K562 (cell line): ENCODE results near the gene ANKRD1. TPM values are rescaled to one million over a fixed set of nuclear protein-coding genes. Genes with fewer than 3 reads are reported as not detected.

Experiments used
- ATAC-seq: fragments of 200-7000 bp; cut with Tn5 transposase; 3 replicates; pipeline ENCODE4 v1.9.1; 2020; ENCODE audit warnings: moderate library complexity
- BruUV-seq: library from RNA; stranded (reverse); fragments of 400-500 nt; replicated peaks from 2 replicates; lab custom pipeline; 2021; lab: Mats Ljungman, UMichigan
- CTCF ChIA-PET: fragments of 300-600 bp; formaldehyde crosslinking; extraction: SDS; loops from one replicate; lab custom pipeline; 2021; ENCODE audit warnings: low intra/inter-chr PET ratio; lab: Yijun Ruan, JAX
- POLR2A ChIA-PET: fragments of 300-600, 350-650 bp; sonication (Branson Sonifier 250); formaldehyde crosslinking; extraction: SDS; loops from one replicate; lab custom pipeline; 2021; ENCODE audit warnings: antibody characterized with exemption, inconsistent platforms; lab: Yijun Ruan, JAX
- DNase-seq, 4 experiments: peaks; one replicate each; pipeline versions ENCODE4 v3.0.0 to v3.0.0-alpha.2; 2011 to 2018; ENCODE audit warnings: low spot score in 3 of 4, mixed read lengths in 3 of 4; ENCODE audit errors: extremely low read depth in 1 of 4
- FAIRE-seq: peaks from 2 replicates; lab custom pipeline; 2011; peaks lifted over from hg19 to GRCh38; lab: Jason Lieb, UNC
- H2AFZ ChIP-seq: 2 replicates; pipeline ENCODE4 v1.6.0; 2011; ENCODE audit warnings: low read depth, low read length, control low read depth, inconsistent platforms
- H3K27ac ChIP-seq: fragments of 200-600 bp; 3 replicates; pipeline ENCODE4 v1.8.0; 2011; ENCODE audit warnings: low read depth, mild to moderate bottlenecking, control low read depth, inconsistent platforms, low read length, moderate library complexity, mixed read lengths; ENCODE audit errors: extremely low read depth
- H3K27me3 ChIP-seq, 2 experiments: fragments of 300-600 bp in 1 of 2; 2 replicates in 1 of 2; 3 replicates in 1 of 2; pipeline versions ENCODE4 v1.6.0 to v1.8.0; 2011; ENCODE audit warnings: inconsistent platforms in 2 of 2, low read length in 2 of 2, mild to moderate bottlenecking in 1 of 2, mixed read lengths in 1 of 2, moderate library complexity in 1 of 2; ENCODE audit not compliant: control insufficient read depth in 2 of 2, insufficient read depth in 2 of 2
- H3K36me3 ChIP-seq: fragments of 300-600 bp; 3 replicates; pipeline ENCODE4 v1.8.0; 2011; ENCODE audit warnings: mild to moderate bottlenecking, low read length, inconsistent platforms; ENCODE audit not compliant: control insufficient read depth, insufficient read depth
- H3K4me1 ChIP-seq, 2 experiments: fragments of 200-600 bp in 1 of 2; replicated peaks in 1 of 2; 2 replicates in 1 of 2; 3 replicates in 1 of 2; pipeline versions ENCODE4 v1.5.1 to v1.8.0; 2011; ENCODE audit warnings: inconsistent platforms in 2 of 2, low read length in 2 of 2, mild to moderate bottlenecking in 1 of 2, mixed read lengths in 1 of 2, moderate library complexity in 1 of 2; ENCODE audit not compliant: control insufficient read depth in 2 of 2, insufficient read depth in 2 of 2
- H3K4me2 ChIP-seq: 2 replicates; pipeline ENCODE4 v1.6.1; 2011; ENCODE audit warnings: low read length, control low read depth, inconsistent platforms, mixed read lengths; ENCODE audit not compliant: insufficient read depth
- H3K4me3 ChIP-seq: fragments of 200-600 bp; sonication (generic), shearing (Covaris generic); 2 replicates; pipeline ENCODE4 v1.5.1; 2016; ENCODE audit warnings: control low read depth, inconsistent platforms
- H3K79me2 ChIP-seq: fragments of 200-600 bp; 3 replicates; pipeline ENCODE4 v1.8.0; 2011; ENCODE audit warnings: low read length, inconsistent platforms; ENCODE audit not compliant: control insufficient read depth, insufficient read depth
- H3K9ac ChIP-seq, 2 experiments: 2 replicates each; pipeline versions ENCODE4 v1.6.0 to v1.6.1; 2011; ENCODE audit warnings: low read depth in 2 of 2, low read length in 2 of 2, control low read depth in 1 of 2, inconsistent platforms in 1 of 2, mild to moderate bottlenecking in 1 of 2, mixed read lengths in 1 of 2; ENCODE audit not compliant: insufficient read depth in 1 of 2
- H3K9me1 ChIP-seq: one replicate; pipeline ENCODE4 v1.6.0; 2011; ENCODE audit warnings: inconsistent platforms, mild to moderate bottlenecking, low read length, moderate library complexity; ENCODE audit not compliant: control insufficient read depth, insufficient read depth
- H3K9me3 ChIP-seq: replicated peaks from 2 replicates; pipeline ENCODE4 v1.5.1; 2011; ENCODE audit warnings: low read depth, low read length, inconsistent platforms; ENCODE audit not compliant: control insufficient read depth, insufficient read depth
- H4K20me1 ChIP-seq: replicated peaks from 2 replicates; pipeline ENCODE4 v1.6.1; 2011; ENCODE audit warnings: low read length, inconsistent platforms, mixed read lengths; ENCODE audit not compliant: control insufficient read depth, insufficient read depth
- AFF1 ChIP-seq, 2 experiments: fragments of 450-650 bp; IDR thresholded peaks; 2 replicates each; pipeline ENCODE4 v1.6.1; 2018; ENCODE audit warnings: mild to moderate bottlenecking in 2 of 2, low read depth in 1 of 2; ENCODE audit not compliant: partially characterized antibody in 2 of 2
- POLR2G ChIP-seq: fragments of 200-400 bp; formaldehyde crosslinking; IDR thresholded peaks from 2 replicates; pipeline ENCODE4 v1.6.1; 2017; ENCODE audit warnings: low read depth, mild to moderate bottlenecking, antibody characterized with exemption, low read length, moderate library complexity
- STAT5A ChIP-seq: IDR thresholded peaks from 2 replicates; pipeline ENCODE4 v1.6.1; 2012; ENCODE audit warnings: low read length, inconsistent platforms, borderline replicate concordance
- U2AF1 ChIP-seq: fragments of 200-400 bp; formaldehyde crosslinking; optimal IDR thresholded peaks from 2 replicates; pipeline ENCODE3; 2017; ENCODE audit warnings: mild to moderate bottlenecking, low read depth, low read length, moderate library complexity
- ZEB2 ChIP-seq: fragments of 450-650 bp; IDR thresholded peaks from 2 replicates; pipeline ENCODE4 v1.6.1; 2016
- ZNF212 ChIP-seq: fragments of 450-650 bp; formaldehyde crosslinking; IDR thresholded peaks from 2 replicates; pipeline ENCODE4 v1.4.0; 2020; ENCODE audit warnings: mild to moderate bottlenecking
- WGBS: fragments of 100-300 bp; shearing (Covaris generic); methylation state at CpG from one replicate; pipeline ENCODE4 v1.1.6; 2016; ENCODE audit warnings: low coverage, mixed read lengths; ENCODE audit not compliant: insufficient coverage; ENCODE audit errors: missing lambda C conversion rate; 5-methylcytosine and 5-hydroxymethylcytosine counted together
- in situ Hi-C: fragments of 300-500 bp; cut with MboI; formaldehyde crosslinking; loops from 4 replicates; pipeline ENCODE4 v1.15.0; 2018; ENCODE audit warnings: inconsistent platforms, mixed read lengths
- intact Hi-C: fragments of 100-400 bp; cut with micrococcal nuclease; formaldehyde crosslinking; loops from 2 replicates; pipeline ENCODE4 v1.14.2; 2022
- polyA plus RNA-seq, 8 experiments: library from polyadenylated mRNA; depleted of rRNA in 4 of 8; stranded (reverse) in 5 of 8; unstranded in 3 of 8; fragments of >200 nt; fragmentation: Nextera tagmentation in 2 of 8; fragmentation: Illumina TruSeq in 1 of 8; extraction: Ambion mirVana in 2 of 8; extraction: Trizol in 1 of 8; gene quantifications; 2 replicates each; pipeline versions ENCODE4 v1.2.1 to v1.2.3, GENCODE V29; 2011 to 2014; ENCODE audit warnings: inconsistent platforms in 1 of 8, missing spikeins in 1 of 8
- total RNA-seq, 7 experiments: library from RNA; depleted of rRNA in 6 of 7; stranded (reverse); fragments of >200 nt in 6 of 7; fragmentation: Illumina TruSeq in 2 of 7; extraction: Trizol in 2 of 7; gene quantifications; 2 replicates each; pipeline versions ENCODE4 v1.2.1 to v1.2.3, GENCODE V29; 2011 to 2021; ENCODE audit warnings: low replicate concordance in 1 of 7

ANKRD1 gene
- total and polyA plus RNA-seq, 9 of the 15 experiments (the other 6 are each of a cell fraction or from before 2014, with no cell fraction given): not detected

- Histone ChIP-seq H3K79me2 (no peaks in the 10 kb centered on the region), H3K9me1 (no peaks in the 10 kb centered on the region), H3K4me1 (no peaks in the 10 kb centered on the region), H3K9me3 (no peaks in the 10 kb centered on the region), H3K36me3 (peaks cover 85% of the 10 kb centered on the region), H4K20me1 (no peaks in the 10 kb centered on the region), H3K4me3 (no peak overlapping the region), H2AFZ (no peak overlapping the region), H3K4me2 (no peak overlapping the region), H3K27ac (no peak overlapping the region), H3K9ac (no peak overlapping the region), H3K27me3 (no peaks in the 10 kb centered on the region)
- ATAC-seq: no peak
- no TSS peak for BruUV-seq
- no peak for DNase-seq
- intact Hi-C loops: no loop called here
- TF ChIP-seq STAT5A (no peak), ZNF212 (no peak), ZEB2 (no peak), POLR2G (no peak), U2AF1 (no peak), AFF1 (IDR thresholded peaks at IDR 0.05; ENCODE audit: low read depth in 1 of 2, partially characterized antibody in 2 of 2) (no peak)
- no peak for FAIRE-seq
- in situ Hi-C loops: no loop called here
- POLR2A ChIA-PET: no interaction called here
- 100% methylated on average over 2 of the region's 2 CpGs for WGBS
- CTCF ChIA-PET: no interaction called here
Observed at GRCh38 chr10:90890347-90890746, 30.5 kb downstream of the ANKRD1 start.
